ENCODE data around the gene ZNF107.
"Not testable (repeated sequence)": the region's sequence is repeated elsewhere in the genome, so short reads cannot be mapped to it uniquely, and the experiment has no call there.

The ZNF107 gene

DNA sequence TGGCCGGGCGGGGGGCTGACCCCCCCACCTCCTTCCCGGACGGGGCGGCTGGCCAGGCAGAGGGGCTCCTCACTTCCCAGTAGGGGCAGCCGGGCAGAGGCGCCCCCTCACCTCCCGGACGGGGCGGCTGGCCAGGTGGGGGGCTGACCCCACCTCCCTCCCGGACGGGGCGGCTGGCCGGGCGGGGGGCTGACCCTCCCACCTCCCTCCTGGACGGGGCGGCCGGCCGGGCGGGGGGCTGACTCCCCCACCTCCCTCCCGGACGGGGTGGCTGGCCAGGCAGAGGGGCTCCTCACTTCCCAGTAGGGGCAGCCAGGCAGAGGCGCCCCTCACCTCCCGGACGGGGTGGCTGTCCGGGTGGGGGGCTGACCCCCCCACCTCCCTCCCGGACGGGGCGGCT, 72.5 kb downstream of the ZNF107 start:
- not testable (repeated sequence) for DNase-seq

DNA sequence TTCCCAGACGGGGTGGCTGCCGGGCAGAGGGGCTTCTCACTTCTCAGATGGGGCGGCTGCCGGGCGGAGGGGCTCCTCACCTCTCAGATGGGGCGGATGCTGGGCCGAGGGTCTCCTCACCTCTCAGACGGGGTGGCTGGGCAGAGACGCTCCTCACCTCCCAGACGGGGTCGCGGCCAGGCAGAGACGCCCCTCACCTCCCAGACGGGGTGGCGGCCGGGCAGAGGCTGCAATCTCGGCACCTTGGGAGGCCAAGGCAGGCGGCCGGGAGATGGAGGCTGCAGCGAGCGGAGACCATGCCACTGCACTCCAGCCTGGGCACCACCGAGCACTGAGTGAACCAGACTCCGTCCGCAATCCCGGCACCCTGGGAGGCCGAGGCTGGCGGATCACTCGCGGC, 73.0 kb downstream of the ZNF107 start:
- DNase-seq: not testable (repeated sequence)

DNA sequence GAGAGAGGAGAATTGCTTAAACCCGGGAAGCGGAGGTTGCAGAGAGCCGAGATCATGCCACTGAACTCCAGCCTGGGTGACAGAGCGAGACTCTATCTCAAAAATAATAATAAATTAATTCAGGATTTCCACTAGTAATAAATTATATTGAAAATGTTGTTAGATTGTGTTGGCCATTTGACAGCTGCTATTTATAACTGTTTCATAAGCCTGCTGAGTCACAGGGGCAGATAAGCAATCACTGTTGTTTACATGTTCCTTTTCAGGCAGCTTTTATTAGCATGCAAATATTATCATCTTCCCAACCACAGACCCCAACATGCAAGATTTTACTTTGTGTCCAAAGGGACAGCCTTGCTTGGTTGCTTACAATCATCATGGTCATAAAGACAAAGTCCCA, 78.7 kb downstream of the ZNF107 start:
- DNase-seq: no peak

DNA sequence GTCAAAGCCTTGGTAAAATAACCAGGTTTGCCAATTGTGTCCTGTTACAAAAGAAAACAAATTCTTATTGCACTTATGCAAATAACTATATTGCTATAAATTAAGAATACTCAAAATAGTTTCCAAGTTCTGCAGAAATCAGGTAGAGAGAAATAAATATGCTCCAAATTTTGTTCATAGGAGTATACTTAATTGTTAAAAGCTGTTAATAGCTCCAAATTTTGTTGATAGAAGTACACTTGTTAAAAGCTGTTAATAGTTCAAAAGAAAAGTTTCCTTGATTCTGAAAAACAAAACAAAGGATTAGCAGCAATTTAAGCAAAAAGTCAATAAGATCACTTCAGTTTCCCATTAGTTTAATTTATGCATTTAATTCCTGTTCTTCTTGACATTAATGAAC, 81.9 kb downstream of the ZNF107 start:
- no peak for DNase-seq

DNA sequence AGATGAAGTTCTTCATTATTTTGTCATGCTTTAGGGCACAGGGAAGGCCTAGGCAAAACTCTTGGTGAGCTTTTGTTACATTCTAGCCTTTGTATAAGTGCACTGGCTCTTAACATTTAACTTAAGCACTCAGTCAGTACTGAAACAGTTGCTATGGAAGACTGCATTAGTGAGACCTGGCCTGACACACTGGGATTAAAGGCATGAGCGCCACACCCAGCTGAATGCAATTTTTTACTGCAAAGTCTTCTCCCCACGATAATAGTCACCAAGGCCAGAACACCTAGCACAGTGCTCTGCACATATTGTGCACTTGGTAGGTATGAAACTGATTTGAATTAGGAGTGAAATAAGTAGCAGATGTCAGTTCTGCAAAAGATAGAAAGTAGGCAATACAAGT, 87.1 kb downstream of the ZNF107 start:
- no peak for DNase-seq

DNA sequence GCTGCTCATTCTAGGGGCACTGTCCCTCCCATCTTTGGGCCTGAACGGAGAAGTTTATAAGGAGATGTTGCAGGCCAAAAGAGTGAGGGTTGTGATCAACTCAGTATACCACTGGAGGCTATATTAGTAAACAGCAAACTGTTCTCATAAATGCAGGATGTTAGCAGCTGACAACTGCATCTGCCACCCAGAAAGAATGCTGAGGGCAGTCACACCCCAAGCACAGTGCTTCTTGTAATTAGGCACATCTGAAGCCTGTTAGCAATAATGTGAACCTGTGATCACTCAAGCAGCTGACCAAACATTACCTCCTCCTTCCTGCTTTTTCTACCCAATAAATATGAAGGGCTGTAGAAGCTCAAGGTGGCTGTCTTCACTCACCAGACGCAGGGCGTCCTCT, 89.9 kb downstream of the ZNF107 start:
- no peak for DNase-seq

DNA sequence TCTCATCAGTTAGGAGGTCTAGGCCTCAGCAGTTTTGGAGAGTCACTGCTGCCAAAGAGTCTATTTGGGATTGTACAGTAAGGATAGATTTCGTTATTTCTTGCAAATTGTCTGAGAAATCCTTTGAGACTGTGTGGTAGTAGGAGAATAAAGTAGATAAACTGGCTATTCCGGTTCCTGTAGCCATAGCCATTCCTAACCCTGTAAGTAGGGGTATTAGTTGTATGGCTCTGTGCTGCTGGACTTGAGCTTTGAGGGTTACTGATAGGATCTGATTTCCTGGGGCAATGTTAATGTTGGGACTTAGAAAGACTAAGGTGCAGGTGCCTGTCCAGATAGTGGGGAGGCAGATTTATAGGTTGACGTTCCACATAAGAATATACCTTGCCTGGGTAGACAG, 92.2 kb downstream of the ZNF107 start:
- DNase-seq: no peak

Measured in right hindlimb (tissue), 1 donor.